Kasumi-1 (cell line): ENCODE measurements around the gene NOC3L.
A peak's percentile ranks its signal among the peaks of the same experiment; 100 is the strongest.
"Not testable (repeated sequence)": the region's sequence is repeated elsewhere in the genome, so short reads cannot be mapped to it uniquely, and the experiment has no call there.

Experiments used
- DNase-seq, 2 experiments: peaks; one replicate each; lab custom pipeline; 2025; lab: John Stamatoyannopoulos, UW

NOC3L gene

GRCh38 chr10:94362360-94363250 is at the start of gene NOC3L:
TSS of gene NOC3L (minus strand) at chr10:94362939. CDS start at chr10:94362838, 101 bp downstream.
- peak; percentile 96 to 97 for DNase-seq

- DNase-seq: no peak
Measured at GRCh38 chr10:94412449-94412848, 49.7 kb upstream of the NOC3L start.

GRCh38 chr10:94411304-94411703 is 48.6 kb upstream of the NOC3L start:
- DNase-seq: no peak

GRCh38 chr10:94409021-94409657 is 46.4 kb upstream of the NOC3L start:
- DNase-seq: no peak

GRCh38 chr10:94407668-94408067 is 44.9 kb upstream of the NOC3L start:
- no peak for DNase-seq

GRCh38 chr10:94405406-94405805 is 42.7 kb upstream of the NOC3L start:
- no peak for DNase-seq

GRCh38 chr10:94403380-94404213 is 40.9 kb upstream of the NOC3L start:
- DNase-seq: peak; percentile 75 to 81

- no peak for DNase-seq
Measured at GRCh38 chr10:94402843-94403379, 40.2 kb upstream of the NOC3L start.

GRCh38 chr10:94402204-94402842 is 39.6 kb upstream of the NOC3L start, which contains the start of gene TBC1D12:
TSS of gene TBC1D12 (plus strand) at chr10:94402541. CDS start at chr10:94402614, 73 bp downstream.
- peak; percentile 67 to 70 for DNase-seq

GRCh38 chr10:94398762-94399161 is 36.0 kb upstream of the NOC3L start:
- DNase-seq: no peak

GRCh38 chr10:94397549-94398370 is 35.0 kb upstream of the NOC3L start:
- DNase-seq: no peak

GRCh38 chr10:94392117-94392516 is 29.4 kb upstream of the NOC3L start:
- not testable (repeated sequence) for DNase-seq

GRCh38 chr10:94385733-94386132 is 23.0 kb upstream of the NOC3L start:
- DNase-seq: not testable (repeated sequence)

- no peak for DNase-seq
Measured at GRCh38 chr10:94383530-94383929, 20.8 kb upstream of the NOC3L start.

- no peak for DNase-seq
Measured at GRCh38 chr10:94376865-94377264, 14.1 kb upstream of the NOC3L start.

GRCh38 chr10:94375374-94375773 is 12.6 kb upstream of the NOC3L start:
- DNase-seq: no peak

GRCh38 chr10:94370501-94370900 is 7.8 kb upstream of the NOC3L start:
- DNase-seq: no peak

GRCh38 chr10:94366382-94366781 is 3.6 kb upstream of the NOC3L start:
- DNase-seq: no peak

GRCh38 chr10:94364482-94364881 is 1.7 kb upstream of the NOC3L start:
- no peak for DNase-seq

GRCh38 chr10:94363251-94363565 is 469 bp upstream of the NOC3L start:
- DNase-seq: no peak
